Neuron (in vitro differentiated cells): ENCODE measurements around the gene UVRAG.

ENCODE experiments used
- H2AFZ ChIP-seq: one replicate; pipeline ENCODE4 v1.6.1; 2013; ENCODE audit warnings: low read depth, mild to moderate bottlenecking, inconsistent platforms, low read length, moderate library complexity
- H3K27me3 ChIP-seq: one replicate; pipeline ENCODE4 v1.6.1; 2013; ENCODE audit warnings: low read length; ENCODE audit not compliant: insufficient read depth
- H3K36me3 ChIP-seq: one replicate; pipeline ENCODE4 v1.6.1; 2013; ENCODE audit warnings: low read length; ENCODE audit not compliant: insufficient read depth
- H3K4me1 ChIP-seq: one replicate; pipeline ENCODE4 v1.6.1; 2013; ENCODE audit warnings: low read length; ENCODE audit not compliant: insufficient read depth
- H3K4me3 ChIP-seq: 2 replicates; pipeline ENCODE4 v1.5.1; 2013; ENCODE audit warnings: mild to moderate bottlenecking, low read length, moderate library complexity
- H3K9me3 ChIP-seq: one replicate; pipeline ENCODE4 v1.6.1; 2013; ENCODE audit warnings: low read length

UVRAG gene

GRCh38 chr11:76086743-76087635 is 272.0 kb downstream of the UVRAG start:
- Histone ChIP-seq H3K27me3 (no peaks in the 10 kb centered on the region), H3K4me3 (no peak overlapping the region), H3K4me1 (peaks cover 35% of the 10 kb centered on the region), H2AFZ (no peak overlapping the region), H3K36me3 (peaks cover 6% of the 10 kb centered on the region), H3K9me3 (no peaks in the 10 kb centered on the region)

GRCh38 chr11:76087749-76088148 is 272.7 kb downstream of the UVRAG start:
- Histone ChIP-seq H3K9me3 (no peaks in the 10 kb centered on the region), H3K4me1 (peaks cover 35% of the 10 kb centered on the region), H3K4me3 (no peak overlapping the region), H3K27me3 (no peaks in the 10 kb centered on the region), H2AFZ (no peak overlapping the region), H3K36me3 (peaks cover 6% of the 10 kb centered on the region)

GRCh38 chr11:76088511-76088910 is 273.5 kb downstream of the UVRAG start:
- Histone ChIP-seq H3K4me3 (no peak overlapping the region), H3K27me3 (no peaks in the 10 kb centered on the region), H3K4me1 (peaks cover 28% of the 10 kb centered on the region)

GRCh38 chr11:76090174-76090573 is 275.2 kb downstream of the UVRAG start:
- Histone ChIP-seq H3K4me3 (no peak overlapping the region), H2AFZ (no peak overlapping the region), H3K9me3 (no peaks in the 10 kb centered on the region), H3K27me3 (no peaks in the 10 kb centered on the region), H3K4me1 (peaks cover 13% of the 10 kb centered on the region), H3K36me3 (peaks cover 6% of the 10 kb centered on the region)

More at GRCh38 chr11:76088511-76088910, 273.5 kb downstream of the UVRAG start:
- no peak overlapping the region for H2AFZ ChIP-seq
- H3K36me3 ChIP-seq, result peaks cover 6% of the 10 kb centered on the region
- no peaks in the 10 kb centered on the region for H3K9me3 ChIP-seq

GRCh38 chr11:76090821-76091220 is 275.8 kb downstream of the UVRAG start:
- H3K9me3 ChIP-seq, result no peaks in the 10 kb centered on the region
- peaks cover 6% of the 10 kb centered on the region for H3K36me3 ChIP-seq
- H3K4me1 ChIP-seq, result peaks cover 6% of the 10 kb centered on the region
- no peaks in the 10 kb centered on the region for H3K27me3 ChIP-seq
- H3K4me3 ChIP-seq, result no peak overlapping the region
- H2AFZ ChIP-seq, result no peak overlapping the region

- Histone ChIP-seq H3K4me1 (no peaks in the 10 kb centered on the region), H3K27me3 (no peaks in the 10 kb centered on the region), H3K4me3 (no peak overlapping the region), H3K9me3 (no peaks in the 10 kb centered on the region), H3K36me3 (peaks cover 3% of the 10 kb centered on the region), H2AFZ (no peak overlapping the region)
These were observed 279.7 kb downstream of the UVRAG start for GRCh38 chr11:76094740-76095139.

- H3K4me1 ChIP-seq, result no peaks in the 10 kb centered on the region
- H3K36me3 ChIP-seq, result no peaks in the 10 kb centered on the region
- H3K9me3 ChIP-seq, result no peaks in the 10 kb centered on the region
- H3K27me3 ChIP-seq, result no peaks in the 10 kb centered on the region
- H3K4me3 ChIP-seq, result no peak overlapping the region
- H2AFZ ChIP-seq, result no peak overlapping the region
These were observed 280.9 kb downstream of the UVRAG start for GRCh38 chr11:76095891-76096290.

GRCh38 chr11:76096552-76096951 is 281.5 kb downstream of the UVRAG start:
- H3K4me1 ChIP-seq, result no peaks in the 10 kb centered on the region
- no peaks in the 10 kb centered on the region for H3K27me3 ChIP-seq
- no peaks in the 10 kb centered on the region for H3K36me3 ChIP-seq
- no peak overlapping the region for H2AFZ ChIP-seq
- H3K4me3 ChIP-seq, result no peak overlapping the region
- no peaks in the 10 kb centered on the region for H3K9me3 ChIP-seq

- no peaks in the 10 kb centered on the region for H3K27me3 ChIP-seq
- H3K9me3 ChIP-seq, result no peaks in the 10 kb centered on the region
- H3K4me3 ChIP-seq, result no peak overlapping the region
- no peaks in the 10 kb centered on the region for H3K4me1 ChIP-seq
- H3K36me3 ChIP-seq, result no peaks in the 10 kb centered on the region
- H2AFZ ChIP-seq, result no peak overlapping the region
These were observed 287.8 kb downstream of the UVRAG start for GRCh38 chr11:76102802-76103201.

- no peak overlapping the region for H3K4me3 ChIP-seq
- no peaks in the 10 kb centered on the region for H3K36me3 ChIP-seq
- no peaks in the 10 kb centered on the region for H3K9me3 ChIP-seq
- H2AFZ ChIP-seq, result no peak overlapping the region
- H3K27me3 ChIP-seq, result no peaks in the 10 kb centered on the region
- no peaks in the 10 kb centered on the region for H3K4me1 ChIP-seq
These were observed 288.4 kb downstream of the UVRAG start for GRCh38 chr11:76103460-76103859.

- Histone ChIP-seq H2AFZ (no peak overlapping the region), H3K9me3 (no peaks in the 10 kb centered on the region), H3K4me3 (no peak overlapping the region), H3K36me3 (no peaks in the 10 kb centered on the region), H3K27me3 (no peaks in the 10 kb centered on the region), H3K4me1 (no peaks in the 10 kb centered on the region)
These were observed 289.3 kb downstream of the UVRAG start for GRCh38 chr11:76104285-76104684.

- Histone ChIP-seq H3K4me1 (no peaks in the 10 kb centered on the region), H3K36me3 (no peaks in the 10 kb centered on the region), H3K27me3 (no peaks in the 10 kb centered on the region), H3K9me3 (no peaks in the 10 kb centered on the region), H3K4me3 (no peak overlapping the region), H2AFZ (no peak overlapping the region)
These were observed 290.6 kb downstream of the UVRAG start for GRCh38 chr11:76105637-76106036.

GRCh38 chr11:76107971-76108370 is 293.0 kb downstream of the UVRAG start:
- Histone ChIP-seq H3K4me1 (no peaks in the 10 kb centered on the region), H2AFZ (no peak overlapping the region), H3K4me3 (no peak overlapping the region), H3K36me3 (no peaks in the 10 kb centered on the region), H3K27me3 (no peaks in the 10 kb centered on the region), H3K9me3 (no peaks in the 10 kb centered on the region)

- Histone ChIP-seq H3K9me3 (no peaks in the 10 kb centered on the region), H3K4me1 (no peaks in the 10 kb centered on the region), H3K27me3 (no peaks in the 10 kb centered on the region), H3K36me3 (peaks cover 9% of the 10 kb centered on the region), H2AFZ (no peak overlapping the region), H3K4me3 (no peak overlapping the region)
These were observed 299.2 kb downstream of the UVRAG start for GRCh38 chr11:76114238-76114637.
